Measurements from ENCODE around the gene PLCB3. TPM values are rescaled to one million over a fixed set of nuclear protein-coding genes. Genes with fewer than 3 reads are reported as not detected.

PLCB3 gene
- total RNA-seq, 1 experiment from 2014 or later: 69.0 TPM

GRCh38 chr11:64313491-64314145, 62.3 kb downstream of the PLCB3 start:
- H3K9ac ChIP-seq (ENCODE audit: low read length): no peak overlapping the region
- POLR2A ChIA-PET (ENCODE audit: unreplicated experiment): no interaction called here
- CTCF ChIA-PET: no interaction called here

GRCh38 chr11:64314146-64314804, 62.9 kb downstream of the PLCB3 start:
- no TSS peak for BruUV-seq (replicated peaks)
- Histone ChIP-seq H3K4me2 (ENCODE audit: low read length) (no peak overlapping the region), H4K20me1 (ENCODE audit: low read length) (no peaks in the 10 kb centered on the region), H3K27me3 (ENCODE audit: low read length) (no peaks in the 10 kb centered on the region), H3K9ac (ENCODE audit: low read length) (no peak overlapping the region), H3K79me2 (ENCODE audit: low read length) (peaks cover 51% of the 10 kb centered on the region), H2AFZ (ENCODE audit: low read length) (no peak overlapping the region), H3K9me2 (replicated peaks; ENCODE audit: low read length) (no peaks in the 10 kb centered on the region), H3K4me3 (ENCODE audit: low read length) (no peak overlapping the region), H3K9me3 (ENCODE audit: low read length) (no peaks in the 10 kb centered on the region), H3K27ac (ENCODE audit: low read length) (no peak overlapping the region), H3K4me1 (ENCODE audit: insufficient read depth, low read length) (peaks cover 10% of the 10 kb centered on the region), H3F3A (ENCODE audit: low read length, unreplicated experiment) (peaks cover 7% of the 10 kb centered on the region), H3K36me3 (ENCODE audit: low read depth, low read length) (peaks cover 11% of the 10 kb centered on the region)
- intact Hi-C loops (cut with micrococcal nuclease): no loop called here
- CTCF ChIA-PET: interaction anchor here (1.0 kb wide), 1 partner anchor 41 kb away, joined by 3 read pairs; no protein-coding TSS in a partner anchor
- no peak for TF ChIP-seq EZH2phosphoT487 (IDR thresholded peaks at IDR 0.05; ENCODE audit: borderline replicate concordance, low read length)
- TF ChIP-seq, protein P1, sequence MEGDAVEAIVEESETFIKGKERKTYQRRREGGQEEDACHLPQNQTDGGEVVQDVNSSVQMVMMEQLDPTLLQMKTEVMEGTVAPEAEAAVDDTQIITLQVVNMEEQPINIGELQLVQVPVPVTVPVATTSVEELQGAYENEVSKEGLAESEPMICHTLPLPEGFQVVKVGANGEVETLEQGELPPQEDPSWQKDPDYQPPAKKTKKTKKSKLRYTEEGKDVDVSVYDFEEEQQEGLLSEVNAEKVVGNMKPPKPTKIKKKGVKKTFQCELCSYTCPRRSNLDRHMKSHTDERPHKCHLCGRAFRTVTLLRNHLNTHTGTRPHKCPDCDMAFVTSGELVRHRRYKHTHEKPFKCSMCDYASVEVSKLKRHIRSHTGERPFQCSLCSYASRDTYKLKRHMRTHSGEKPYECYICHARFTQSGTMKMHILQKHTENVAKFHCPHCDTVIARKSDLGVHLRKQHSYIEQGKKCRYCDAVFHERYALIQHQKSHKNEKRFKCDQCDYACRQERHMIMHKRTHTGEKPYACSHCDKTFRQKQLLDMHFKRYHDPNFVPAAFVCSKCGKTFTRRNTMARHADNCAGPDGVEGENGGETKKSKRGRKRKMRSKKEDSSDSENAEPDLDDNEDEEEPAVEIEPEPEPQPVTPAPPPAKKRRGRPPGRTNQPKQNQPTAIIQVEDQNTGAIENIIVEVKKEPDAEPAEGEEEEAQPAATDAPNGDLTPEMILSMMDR (conservative IDR thresholded peaks at IDR 0.05; ENCODE audit: low read depth, low read length): peak; percentile 51; the same call in 1 of the 2 replicates
- TF ChIP-seq EZH2 (IDR thresholded peaks at IDR 0.05; ENCODE audit: low read length, unreplicated experiment): no peak
- ATAC-seq (no peak), DNase-seq (no peak)
- POLR2A ChIA-PET (ENCODE audit: unreplicated experiment): no interaction called here

More at GRCh38 chr11:64313491-64314145, 62.3 kb downstream of the PLCB3 start:
- TF ChIP-seq, protein P1 (conservative IDR thresholded peaks at IDR 0.05; ENCODE audit: low read depth, low read length): no peak
- TF ChIP-seq EZH2 (IDR thresholded peaks at IDR 0.05; ENCODE audit: low read length, unreplicated experiment): no peak
- TF ChIP-seq EZH2phosphoT487 (IDR thresholded peaks at IDR 0.05; ENCODE audit: borderline replicate concordance, low read length): no peak
- Histone ChIP-seq H3K36me3 (ENCODE audit: low read depth, low read length) (peaks cover 11% of the 10 kb centered on the region), H3K27me3 (ENCODE audit: low read length) (no peaks in the 10 kb centered on the region), H3K27ac (ENCODE audit: low read length) (no peak overlapping the region), H3K9me2 (replicated peaks; ENCODE audit: low read length) (no peaks in the 10 kb centered on the region), H3F3A (ENCODE audit: low read length, unreplicated experiment) (peaks cover 7% of the 10 kb centered on the region), H3K4me3 (ENCODE audit: low read length) (no peak overlapping the region), H3K4me2 (ENCODE audit: low read length) (no peak overlapping the region), H2AFZ (ENCODE audit: low read length) (no peak overlapping the region), H3K79me2 (ENCODE audit: low read length) (peaks cover 46% of the 10 kb centered on the region), H3K4me1 (ENCODE audit: insufficient read depth, low read length) (peaks cover 5% of the 10 kb centered on the region), H4K20me1 (ENCODE audit: low read length) (no peaks in the 10 kb centered on the region), H3K9me3 (ENCODE audit: low read length) (no peaks in the 10 kb centered on the region)
- no TSS peak for BruUV-seq (replicated peaks)
- DNase-seq: no peak
- no peak for ATAC-seq
- intact Hi-C loops (cut with micrococcal nuclease): no loop called here
